ENCODE measurements around the gene RPL15.

The RPL15 gene

DNA sequence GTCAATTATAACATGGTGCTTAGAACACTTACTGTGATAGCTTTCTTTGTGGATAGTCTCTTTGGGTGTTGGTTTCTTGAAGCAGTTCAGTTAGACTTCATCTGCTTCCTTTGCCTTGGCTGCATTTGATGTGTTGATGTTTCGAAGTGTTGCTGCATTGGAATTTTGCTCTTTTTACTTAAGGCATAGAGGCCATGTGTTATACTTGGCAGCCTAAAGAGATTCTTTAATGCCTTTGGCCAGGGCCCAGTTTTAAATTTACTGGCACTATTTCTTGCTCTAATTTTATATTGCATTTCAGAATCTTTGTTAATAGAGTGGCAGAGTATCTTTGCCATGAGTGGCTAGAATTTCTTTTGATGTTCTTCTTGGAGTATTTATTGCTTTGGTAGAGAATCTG lies 49.4 kb downstream of the RPL15 start:
- DNase-seq: no peak

DNA sequence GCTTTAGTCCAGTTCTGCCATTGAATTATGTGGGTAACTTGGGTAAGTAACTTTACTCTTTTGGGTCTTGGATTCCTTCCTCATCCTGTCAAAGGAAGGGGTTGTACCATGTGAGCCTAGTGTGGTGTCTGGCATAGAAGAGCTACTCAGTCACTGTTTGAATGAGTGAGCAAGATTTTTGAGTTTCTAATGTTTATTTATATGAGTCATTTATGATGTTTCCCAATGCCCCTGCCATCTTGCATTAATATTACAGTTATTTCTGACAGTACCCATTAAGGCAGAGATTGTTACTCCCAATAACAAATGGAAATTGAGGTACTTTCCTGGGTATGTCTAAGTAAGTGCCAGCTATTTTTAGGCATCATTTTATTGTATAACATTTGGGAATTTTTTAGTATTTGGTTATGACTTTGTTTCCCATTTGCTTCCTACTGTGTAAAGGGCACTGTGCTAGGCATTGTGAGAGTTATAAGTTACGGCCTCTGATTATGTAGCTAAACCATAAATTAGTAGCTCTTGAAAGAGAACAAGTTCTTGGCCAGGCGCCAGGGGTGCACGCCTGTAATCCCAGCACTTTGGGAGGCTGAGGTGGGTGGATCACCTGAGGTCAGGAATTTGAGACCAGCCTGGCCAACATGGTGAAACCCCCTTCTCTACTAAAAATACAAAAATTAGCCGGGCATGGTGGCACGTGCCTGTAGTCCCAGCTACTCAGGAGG lies 51.7 kb downstream of the RPL15 start:
- no peak for DNase-seq

- DNase-seq: no peak
Measured at GRCh38 chr3:23969393-23969792, 52.5 kb downstream of the RPL15 start.
